HT1080 (cell line): Measurements from ENCODE around the gene DHRS4. TPM values are rescaled to one million over a fixed set of nuclear protein-coding genes. Genes with fewer than 3 reads are reported as not detected.

ENCODE experiments used
- total RNA-seq: library from RNA; depleted of rRNA; stranded (reverse); fragments of >200 nt; shearing (Covaris generic); gene quantifications from 2 replicates; pipeline ENCODE4 v1.2.3, GENCODE V29; 2014; rRNA removed

The DHRS4 gene
- total RNA-seq, 1 experiment from 2014 or later: 37.4 TPM

Other genes starting within 250 kb of the DHRS4 start
- gene DHRS4L2, start 35.2 kb downstream of the DHRS4 start, total RNA-seq: 24.6 and 31.5 TPM in 2 replicates
- 0.07 and 0.11 TPM in 2 replicates for gene CARMIL3, start 98.2 kb downstream of the DHRS4 start, total RNA-seq
- gene CPNE6, start 117.8 kb downstream of the DHRS4 start, total RNA-seq: not detected in 2 replicates
- gene PCK2, start 140.5 kb downstream of the DHRS4 start, total RNA-seq: 27.1 and 29.3 TPM in 2 replicates
- gene DCAF11, start 161.0 kb downstream of the DHRS4 start, total RNA-seq: 37.2 and 46.7 TPM in 2 replicates
- gene NRL, start 161.2 kb downstream of the DHRS4 start, total RNA-seq: 1.3 and 4.4 TPM in 2 replicates
- 0.63 TPM in 1 of 2 replicates, not detected in the other for gene FITM1, start 176.9 kb downstream of the DHRS4 start, total RNA-seq
- gene PSME1, start 182.4 kb downstream of the DHRS4 start, total RNA-seq: 130 and 149 TPM in 2 replicates
- gene EMC9, start 187.8 kb downstream of the DHRS4 start, total RNA-seq: 30.2 and 32.2 TPM in 2 replicates
- 224 and 243 TPM in 2 replicates for gene PSME2, start 192.8 kb downstream of the DHRS4 start, total RNA-seq
- 57.7 and 69.8 TPM in 2 replicates for gene RNF31, start 193.7 kb downstream of the DHRS4 start, total RNA-seq
- 5.0 and 7.8 TPM in 2 replicates for gene IRF9, start 207.5 kb downstream of the DHRS4 start, total RNA-seq
- 0.53 and 1.0 TPM in 2 replicates for gene REC8, start 218.3 kb downstream of the DHRS4 start, total RNA-seq
- 242 and 273 TPM in 2 replicates for gene IPO4, start 235.0 kb downstream of the DHRS4 start, total RNA-seq
- gene TM9SF1, start 241.7 kb downstream of the DHRS4 start, total RNA-seq: 54.0 and 68.3 TPM in 2 replicates